DND-41 (cell line): Measurements from ENCODE around the gene XXYLT1.

Experiments
- EZH2 ChIP-seq: IDR thresholded peaks from 3 replicates; pipeline ENCODE4 v1.6.1; 2012; ENCODE audit warnings: borderline replicate concordance, low read depth, mild to moderate bottlenecking, moderate library complexity, low read length, inconsistent platforms; ENCODE audit not compliant: severe bottlenecking
- TF ChIP-seq, protein P1 (sequence below): IDR thresholded peaks from 2 replicates; pipeline ENCODE4 v1.5.1; 2012; ENCODE audit warnings: borderline replicate concordance, low read length, moderate library complexity, mild to moderate bottlenecking; ENCODE audit not compliant: poor library complexity, severe bottlenecking; ENCODE audit errors: extremely low read depth

DNA sequence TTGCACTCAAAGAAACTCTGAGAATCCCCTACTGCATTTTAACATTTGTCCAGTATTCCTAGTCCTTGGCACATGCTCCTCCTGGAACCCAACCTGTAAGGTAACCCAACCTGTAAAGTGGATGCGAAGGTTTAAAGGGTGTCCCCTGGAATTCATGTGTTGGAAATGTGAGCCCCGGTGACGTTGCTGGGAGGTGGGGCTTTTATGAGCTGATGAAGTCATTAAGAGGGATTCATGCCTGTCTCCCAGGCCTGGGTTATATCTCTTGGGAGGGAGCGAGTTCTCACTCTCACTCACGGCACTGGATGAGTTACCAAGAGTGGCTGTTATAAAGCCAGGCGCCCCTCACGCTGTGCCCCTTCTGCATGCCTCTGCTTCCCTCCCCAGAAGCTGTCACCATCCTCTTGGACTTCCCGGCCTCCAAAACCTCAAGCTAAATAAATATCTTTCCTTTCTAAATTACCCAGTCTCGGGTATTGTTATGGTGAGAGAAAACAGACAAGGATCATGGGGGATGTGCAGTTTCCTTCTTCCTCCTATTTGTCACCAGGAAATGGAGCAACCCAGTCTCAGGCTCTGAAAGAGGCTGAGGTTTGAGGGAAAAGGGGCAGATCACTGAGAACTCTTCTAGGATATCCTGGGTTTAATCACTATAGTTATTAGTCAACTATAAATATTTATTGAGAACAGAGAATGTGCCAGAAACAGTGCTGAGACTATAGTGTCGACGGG, 7.6 kb downstream of the XXYLT1 start:
- TF ChIP-seq, protein P1, sequence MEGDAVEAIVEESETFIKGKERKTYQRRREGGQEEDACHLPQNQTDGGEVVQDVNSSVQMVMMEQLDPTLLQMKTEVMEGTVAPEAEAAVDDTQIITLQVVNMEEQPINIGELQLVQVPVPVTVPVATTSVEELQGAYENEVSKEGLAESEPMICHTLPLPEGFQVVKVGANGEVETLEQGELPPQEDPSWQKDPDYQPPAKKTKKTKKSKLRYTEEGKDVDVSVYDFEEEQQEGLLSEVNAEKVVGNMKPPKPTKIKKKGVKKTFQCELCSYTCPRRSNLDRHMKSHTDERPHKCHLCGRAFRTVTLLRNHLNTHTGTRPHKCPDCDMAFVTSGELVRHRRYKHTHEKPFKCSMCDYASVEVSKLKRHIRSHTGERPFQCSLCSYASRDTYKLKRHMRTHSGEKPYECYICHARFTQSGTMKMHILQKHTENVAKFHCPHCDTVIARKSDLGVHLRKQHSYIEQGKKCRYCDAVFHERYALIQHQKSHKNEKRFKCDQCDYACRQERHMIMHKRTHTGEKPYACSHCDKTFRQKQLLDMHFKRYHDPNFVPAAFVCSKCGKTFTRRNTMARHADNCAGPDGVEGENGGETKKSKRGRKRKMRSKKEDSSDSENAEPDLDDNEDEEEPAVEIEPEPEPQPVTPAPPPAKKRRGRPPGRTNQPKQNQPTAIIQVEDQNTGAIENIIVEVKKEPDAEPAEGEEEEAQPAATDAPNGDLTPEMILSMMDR = no peak
- TF ChIP-seq EZH2 = no peak
